IMR-90 (cell line): ENCODE measurements around the gene RBBP7.

ENCODE experiments used
- CEBPB ChIP-seq: IDR thresholded peaks from 2 replicates; pipeline ENCODE4 v1.6.1; 2012; ENCODE audit warnings: low read depth, low read length, improper control_type of control experiment
- MAFK ChIP-seq: IDR thresholded peaks from 2 replicates; pipeline ENCODE4 v1.6.1; 2012; ENCODE audit warnings: low read depth, low read length, improper control_type of control experiment
- MAZ ChIP-seq: IDR thresholded peaks from 2 replicates; pipeline ENCODE4 v1.6.1; 2012; ENCODE audit warnings: low read depth, mild to moderate bottlenecking, low read length, improper control_type of control experiment, moderate library complexity, borderline replicate concordance
- POLR2A ChIP-seq: IDR thresholded peaks from 2 replicates; pipeline ENCODE4 v1.6.1; 2012; ENCODE audit warnings: mild to moderate bottlenecking, low read depth, low read length
- RAD21 ChIP-seq: IDR thresholded peaks from 2 replicates; pipeline ENCODE4 v1.6.1; 2012; ENCODE audit warnings: low read length, improper control_type of control experiment
- RFX5 ChIP-seq: IDR thresholded peaks from 2 replicates; pipeline ENCODE4 v1.8.0; 2012; ENCODE audit warnings: low read depth, mild to moderate bottlenecking, low read length, moderate library complexity
- USF2 ChIP-seq: fragments of 150-350 bp; IDR thresholded peaks from 2 replicates; pipeline ENCODE4 v1.6.1; 2017; ENCODE audit warnings: mild to moderate bottlenecking, antibody characterized with exemption, low read length, low read depth
- TF ChIP-seq, protein P1 (sequence below): conservative IDR thresholded peaks from 2 replicates; pipeline ENCODE4 v1.5.1; 2012; ENCODE audit warnings: mild to moderate bottlenecking, low read depth, low read length, improper control_type of control experiment

DNA sequence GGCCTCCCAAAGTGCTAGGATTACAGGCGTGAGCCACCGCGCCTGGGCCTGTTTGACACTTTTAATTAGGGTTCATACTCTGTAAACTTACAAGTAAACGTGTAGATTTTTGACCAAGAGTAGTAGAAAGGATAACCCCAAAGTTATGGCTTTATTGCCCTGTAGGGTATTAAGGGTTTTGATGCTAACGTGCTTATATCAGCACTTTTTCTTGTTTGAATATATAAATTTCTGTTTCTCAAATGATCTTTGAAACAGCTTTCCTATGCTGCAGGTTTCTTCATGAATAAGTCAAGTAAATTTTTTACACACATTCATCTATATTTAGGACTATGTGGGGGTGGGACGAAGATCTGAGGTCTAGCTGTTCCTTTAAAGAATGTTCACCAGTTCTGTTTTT lies 47.0 kb upstream of the RBBP7 start:
- TF ChIP-seq, protein P1, sequence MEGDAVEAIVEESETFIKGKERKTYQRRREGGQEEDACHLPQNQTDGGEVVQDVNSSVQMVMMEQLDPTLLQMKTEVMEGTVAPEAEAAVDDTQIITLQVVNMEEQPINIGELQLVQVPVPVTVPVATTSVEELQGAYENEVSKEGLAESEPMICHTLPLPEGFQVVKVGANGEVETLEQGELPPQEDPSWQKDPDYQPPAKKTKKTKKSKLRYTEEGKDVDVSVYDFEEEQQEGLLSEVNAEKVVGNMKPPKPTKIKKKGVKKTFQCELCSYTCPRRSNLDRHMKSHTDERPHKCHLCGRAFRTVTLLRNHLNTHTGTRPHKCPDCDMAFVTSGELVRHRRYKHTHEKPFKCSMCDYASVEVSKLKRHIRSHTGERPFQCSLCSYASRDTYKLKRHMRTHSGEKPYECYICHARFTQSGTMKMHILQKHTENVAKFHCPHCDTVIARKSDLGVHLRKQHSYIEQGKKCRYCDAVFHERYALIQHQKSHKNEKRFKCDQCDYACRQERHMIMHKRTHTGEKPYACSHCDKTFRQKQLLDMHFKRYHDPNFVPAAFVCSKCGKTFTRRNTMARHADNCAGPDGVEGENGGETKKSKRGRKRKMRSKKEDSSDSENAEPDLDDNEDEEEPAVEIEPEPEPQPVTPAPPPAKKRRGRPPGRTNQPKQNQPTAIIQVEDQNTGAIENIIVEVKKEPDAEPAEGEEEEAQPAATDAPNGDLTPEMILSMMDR = no peak
- no peak for TF ChIP-seq POLR2A
- no peak for TF ChIP-seq RFX5
- no peak for TF ChIP-seq USF2
- peak; percentile 71 for TF ChIP-seq MAFK
- no peak for TF ChIP-seq CEBPB
- TF ChIP-seq MAZ = no peak
- no peak for TF ChIP-seq RAD21
